HG02840 (cell line): ENCODE data around the gene BTBD18.
"Not testable (repeated sequence)": the region's sequence is repeated elsewhere in the genome, so short reads cannot be mapped to it uniquely, and the experiment has no call there.

Source experiments
- ATAC-seq: cut with Tn5 transposase; IDR thresholded peaks from one replicate; pipeline ENCODE4 v1.9.1; 2021; ENCODE audit warnings: mild to moderate bottlenecking, moderate library complexity, moderate number of reproducible peaks; ENCODE audit not compliant: unreplicated experiment, low FRiP score

BTBD18 gene

DNA sequence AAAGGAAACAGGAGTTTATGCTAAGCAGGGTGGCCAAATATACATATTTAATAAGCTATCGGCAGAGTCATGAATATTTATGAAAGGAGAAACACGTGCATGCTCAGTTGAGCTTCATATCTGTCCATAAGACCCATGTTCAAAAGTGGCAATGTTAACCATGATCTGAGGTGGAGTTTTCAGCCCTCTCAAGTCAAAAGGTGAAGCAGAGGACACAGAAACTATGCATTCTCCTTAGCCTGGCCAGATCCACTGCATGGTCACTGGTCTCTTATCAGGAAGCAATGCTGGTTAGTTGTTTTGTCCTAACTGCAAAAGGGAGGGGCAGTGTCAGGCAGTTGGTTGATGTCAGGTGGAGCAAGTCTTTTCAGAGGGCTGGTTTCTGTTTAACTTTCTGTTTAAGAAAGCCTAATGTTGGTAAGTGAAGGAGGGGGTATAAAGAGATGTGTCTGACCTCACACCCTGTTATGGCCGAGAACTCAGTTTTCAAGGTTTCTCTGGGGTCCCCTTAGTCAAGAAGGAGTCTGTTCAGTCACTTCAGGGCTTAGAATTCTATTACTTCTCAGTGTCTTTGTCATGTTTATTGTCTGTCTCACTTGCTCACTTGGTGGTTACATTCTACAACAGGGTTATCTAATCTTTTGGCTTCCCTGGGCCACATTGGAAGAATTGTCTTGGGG, 15.9 kb downstream of the BTBD18 start:
- ATAC-seq: no peak

DNA sequence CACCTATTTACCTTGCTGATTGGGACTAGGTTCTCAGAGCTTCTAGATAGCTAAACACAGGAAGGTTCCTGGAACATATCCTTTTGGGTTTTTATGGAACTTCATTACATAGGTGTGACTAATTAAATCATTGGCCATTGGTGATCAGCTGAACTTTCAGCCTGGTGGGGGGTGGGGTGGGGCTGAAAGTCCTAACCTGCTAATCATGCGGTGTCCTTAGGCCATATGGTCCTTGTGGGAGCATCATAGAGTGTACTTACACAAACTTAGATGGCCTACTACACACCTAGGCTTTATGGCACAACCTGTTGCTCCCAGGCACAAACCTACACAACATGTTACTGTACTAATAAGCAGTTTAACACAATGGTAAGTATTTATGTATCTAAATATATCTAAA, 19.0 kb downstream of the BTBD18 start:
- no peak for ATAC-seq

DNA sequence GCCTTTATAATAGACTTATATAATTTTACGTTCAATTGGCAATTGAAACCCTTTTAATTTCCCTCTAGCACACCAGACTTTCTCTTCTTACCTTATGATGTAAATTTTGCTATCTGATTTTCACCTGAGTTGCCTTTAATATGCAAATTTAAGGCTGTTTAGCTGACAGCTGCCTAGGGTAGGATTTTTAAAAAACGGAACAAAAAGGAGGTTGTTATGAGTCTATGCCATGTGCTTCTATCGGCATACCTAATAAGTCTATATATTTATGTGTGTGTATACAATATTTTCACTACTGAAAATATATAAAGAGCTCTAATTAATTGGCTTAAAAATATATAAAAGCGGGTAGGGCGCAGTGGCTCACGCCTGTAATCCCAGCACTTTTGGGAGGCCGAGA, 22.1 kb downstream of the BTBD18 start:
- no peak for ATAC-seq

DNA sequence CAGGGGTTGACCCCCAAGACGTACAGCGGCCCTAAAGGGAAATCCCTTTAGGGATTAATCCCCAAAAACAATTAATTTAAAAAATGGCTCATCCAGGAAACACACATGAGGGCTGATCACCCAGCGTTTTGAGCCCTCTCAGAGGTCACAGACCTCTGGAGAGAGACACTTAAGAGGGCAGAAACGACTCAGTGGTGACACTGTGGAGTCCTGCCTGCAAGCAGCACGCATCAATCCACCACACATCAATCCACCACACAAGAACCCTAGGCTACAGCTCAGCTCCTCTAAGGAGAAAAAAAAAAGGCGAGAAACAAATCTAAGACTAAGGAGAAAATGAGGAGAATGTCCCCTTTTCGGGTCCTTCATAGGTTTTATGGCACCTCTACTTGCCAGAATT, 22.8 kb downstream of the BTBD18 start:
- ATAC-seq: no peak

DNA sequence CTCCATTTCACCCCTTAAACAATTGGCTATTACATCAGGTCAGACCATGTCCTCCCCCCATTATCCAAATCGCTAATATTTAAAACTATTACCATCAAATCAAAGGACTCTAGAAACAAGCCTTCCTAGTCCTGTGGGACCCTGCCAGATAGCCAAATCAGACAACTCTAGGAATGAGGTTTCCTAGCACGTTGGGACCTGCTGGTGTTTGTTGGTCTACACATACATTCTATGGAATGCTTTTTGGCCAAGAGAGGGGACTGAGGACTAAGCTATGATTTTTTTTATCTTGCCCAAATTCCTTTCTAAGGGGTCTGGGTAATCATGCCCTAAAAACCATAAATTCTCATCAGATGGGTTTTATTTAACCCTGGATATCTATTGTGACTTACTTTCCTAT, 24.4 kb downstream of the BTBD18 start:
- ATAC-seq: no peak

DNA sequence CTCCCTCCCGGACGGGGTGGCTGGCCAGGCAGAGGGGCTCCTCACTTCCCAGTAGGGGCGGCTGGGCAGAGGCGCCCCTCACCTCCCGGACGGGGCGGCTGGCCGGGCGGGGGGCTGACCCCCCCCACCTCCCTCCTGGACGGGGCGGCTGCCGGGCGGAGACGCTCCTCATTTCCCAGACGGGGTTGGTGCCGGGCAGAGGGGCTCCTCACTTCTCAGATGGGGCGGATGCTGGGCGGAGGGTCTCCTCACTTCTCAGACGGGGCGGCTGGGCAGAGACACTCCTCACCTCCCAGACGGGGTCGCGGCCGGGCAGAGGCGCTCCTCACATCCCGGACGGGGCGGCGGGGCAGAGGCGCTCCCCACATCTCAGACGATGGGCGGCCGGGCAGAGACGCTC, 34.9 kb downstream of the BTBD18 start:
- ATAC-seq: not testable (repeated sequence)

DNA sequence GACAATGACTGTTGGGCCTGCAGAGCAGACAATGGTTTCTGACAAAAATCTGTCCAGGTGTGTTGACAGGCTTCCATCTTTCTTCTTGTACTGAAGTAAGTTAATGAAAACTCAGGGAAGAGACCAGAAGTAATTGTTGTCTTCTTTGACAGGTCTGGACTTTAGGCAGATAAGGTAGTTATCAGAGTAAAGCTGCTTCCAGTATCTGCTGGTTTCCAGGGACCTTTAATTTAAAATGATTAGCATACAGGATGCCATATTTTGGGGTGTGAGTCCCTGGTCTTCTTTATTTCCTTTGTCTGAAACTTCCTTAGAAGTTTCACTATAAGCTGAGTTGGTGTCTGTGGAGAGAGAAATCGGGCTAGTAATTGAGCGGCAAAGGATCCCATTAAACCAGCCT, 37.8 kb downstream of the BTBD18 start:
- ATAC-seq: no peak

DNA sequence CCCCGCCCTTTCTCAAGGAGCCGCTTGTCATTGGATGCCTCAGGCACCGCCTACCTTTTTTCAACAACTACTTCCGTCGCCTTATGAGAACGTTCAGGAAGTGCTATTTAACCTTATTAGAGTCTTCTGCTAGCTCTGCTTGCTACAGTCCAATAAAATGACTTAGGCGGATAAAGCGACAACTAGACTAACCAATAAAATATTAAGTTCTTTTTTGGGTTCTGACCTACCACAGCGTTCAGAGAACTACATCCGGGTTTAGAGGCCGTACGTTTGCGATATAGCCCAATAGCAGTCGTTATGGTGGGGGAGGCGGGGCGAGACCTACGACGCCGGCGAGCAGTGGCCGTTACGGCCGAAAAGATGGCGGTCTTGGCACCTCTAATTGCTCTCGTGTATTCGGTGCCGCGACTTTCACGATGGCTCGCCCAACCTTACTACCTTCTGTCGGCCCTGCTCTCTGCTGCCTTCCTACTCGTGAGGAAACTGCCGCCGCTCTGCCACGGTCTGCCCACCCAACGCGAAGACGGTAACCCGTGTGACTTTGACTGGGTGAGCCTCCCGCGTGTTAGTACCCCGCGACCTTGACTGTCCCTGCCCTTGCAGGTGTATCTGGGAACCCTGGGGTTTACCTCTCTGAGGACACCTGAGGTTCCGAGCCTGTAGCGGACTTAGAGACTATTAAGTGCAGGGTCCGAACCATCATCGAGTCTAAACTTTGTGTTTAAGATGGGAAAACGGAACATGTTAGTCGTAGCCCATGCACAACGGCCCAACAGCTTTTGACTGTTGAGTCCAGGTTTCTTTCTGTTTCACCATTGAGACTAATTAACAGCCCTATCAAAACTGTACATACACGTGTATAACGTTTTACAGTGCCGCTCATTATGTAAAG, 39.1 kb downstream of the BTBD18 start, which contains the start of gene TMX2:
TMX2 (plus strand) TSS at position 338 of the 895 bp plus-strand sequence; CDS start at position 364, 26 bp downstream.
- peak; percentile 96 for ATAC-seq

DNA sequence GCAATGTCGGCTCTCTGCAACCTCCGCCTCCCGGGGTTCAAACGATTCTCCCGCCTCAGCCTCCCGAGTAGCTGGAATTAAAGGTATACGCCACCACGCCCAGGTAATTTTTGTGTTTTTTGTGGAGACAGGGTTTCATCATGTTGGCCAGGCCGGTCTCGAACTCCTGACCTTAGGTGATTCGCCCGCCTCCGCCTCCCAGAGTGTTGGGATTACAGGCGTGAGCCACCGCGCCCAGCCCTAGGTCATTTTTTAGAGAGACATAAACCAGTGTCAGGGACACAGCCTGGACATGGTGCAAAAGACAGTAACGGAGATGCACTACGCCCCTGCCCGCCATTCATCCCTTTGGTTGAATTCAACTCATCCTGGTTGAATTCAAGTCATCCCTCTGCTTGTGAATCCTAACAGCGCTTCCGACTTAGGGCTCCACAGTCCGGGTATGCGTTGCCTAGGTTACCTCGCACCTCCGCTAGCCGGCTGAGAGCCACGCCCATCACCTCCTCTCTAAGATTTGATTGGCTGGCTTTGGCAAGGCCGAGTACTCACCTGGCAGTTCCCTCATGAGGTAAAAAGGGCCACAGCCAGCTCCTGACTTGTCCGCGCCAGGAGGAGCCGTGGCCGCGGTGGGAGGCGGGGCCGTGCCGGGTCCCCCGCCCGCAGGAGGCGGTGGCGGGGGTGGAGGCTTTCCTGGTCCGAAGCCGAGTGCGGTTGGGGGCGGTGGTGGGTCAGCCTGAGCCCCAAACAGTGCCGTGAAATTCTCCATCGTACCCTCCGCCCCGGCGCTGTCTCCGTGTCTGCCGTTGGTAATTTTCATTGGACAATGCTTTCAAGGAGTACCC, 40.0 kb downstream of the BTBD18 start, which contains the start of gene MED19:
MED19 (minus strand) TSS at position 802 of the 842 bp plus-strand sequence; CDS start at position 766, 36 bp downstream.
- peak; percentile 40 for ATAC-seq

DNA sequence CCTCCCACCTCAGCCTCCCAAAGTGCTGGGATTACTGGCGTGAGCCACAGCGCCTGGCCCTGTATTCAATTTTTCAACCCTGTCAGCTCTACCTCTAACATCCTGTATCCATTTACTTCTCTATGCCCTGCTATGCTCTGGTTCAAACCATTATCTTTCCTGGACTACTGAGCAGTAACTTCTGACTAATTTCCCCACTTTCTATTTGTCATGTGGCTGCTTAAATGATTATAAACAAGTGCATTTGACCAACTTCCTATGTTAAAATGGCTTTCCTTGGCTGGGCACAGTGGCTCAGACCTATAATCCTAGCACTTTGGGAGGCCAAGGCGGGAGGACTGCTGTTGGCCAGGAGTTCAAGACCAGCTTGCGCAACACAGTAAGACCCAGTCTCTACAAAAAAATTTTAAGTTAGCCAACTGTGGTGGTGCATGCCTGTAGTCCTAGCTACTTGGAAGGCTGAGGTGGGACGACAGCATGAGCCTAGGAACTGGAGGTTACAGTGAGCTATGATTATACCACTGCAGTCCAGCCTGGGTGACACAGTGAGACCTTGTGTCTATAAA, 41.7 kb downstream of the BTBD18 start:
- ATAC-seq: no peak

DNA sequence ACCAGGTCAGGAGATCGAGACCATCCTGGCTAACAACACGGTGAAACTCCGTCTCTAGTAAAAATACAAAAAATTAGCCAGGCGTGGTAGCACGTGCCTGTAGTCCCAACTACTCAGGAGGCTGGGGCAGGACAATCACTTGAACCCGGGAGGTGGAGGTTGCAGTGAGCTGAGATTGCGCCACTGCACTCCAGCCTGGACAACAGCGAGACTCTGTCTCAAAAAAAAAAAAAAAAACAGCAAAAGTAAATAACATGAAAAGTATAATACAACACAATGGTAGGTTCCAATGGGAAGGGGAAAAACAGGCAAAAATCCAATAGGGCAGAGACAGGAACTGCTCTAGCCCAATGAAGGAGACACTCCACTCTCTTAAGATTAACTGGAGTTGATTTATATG, 46.2 kb downstream of the BTBD18 start:
- ATAC-seq: not testable (repeated sequence)

DNA sequence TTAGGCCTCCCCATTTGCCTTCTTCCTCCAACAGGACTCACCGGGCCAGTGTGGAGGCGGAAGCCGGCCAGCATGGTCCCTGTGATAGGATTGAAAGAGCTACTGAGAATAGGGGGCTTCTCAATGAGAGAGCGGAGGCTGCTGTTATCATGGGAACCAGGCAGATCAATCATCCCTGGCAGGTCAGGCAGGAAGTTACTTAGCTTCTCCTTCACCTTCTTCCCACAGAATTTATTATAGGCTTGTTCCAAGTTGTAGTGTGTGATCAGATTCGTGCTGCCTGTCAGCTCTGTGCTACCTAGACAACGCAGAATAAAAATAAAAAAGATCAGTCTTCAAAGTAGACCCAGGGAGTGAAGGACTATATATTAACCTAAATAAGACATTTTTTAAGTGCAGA, 46.7 kb downstream of the BTBD18 start:
- no peak for ATAC-seq

DNA sequence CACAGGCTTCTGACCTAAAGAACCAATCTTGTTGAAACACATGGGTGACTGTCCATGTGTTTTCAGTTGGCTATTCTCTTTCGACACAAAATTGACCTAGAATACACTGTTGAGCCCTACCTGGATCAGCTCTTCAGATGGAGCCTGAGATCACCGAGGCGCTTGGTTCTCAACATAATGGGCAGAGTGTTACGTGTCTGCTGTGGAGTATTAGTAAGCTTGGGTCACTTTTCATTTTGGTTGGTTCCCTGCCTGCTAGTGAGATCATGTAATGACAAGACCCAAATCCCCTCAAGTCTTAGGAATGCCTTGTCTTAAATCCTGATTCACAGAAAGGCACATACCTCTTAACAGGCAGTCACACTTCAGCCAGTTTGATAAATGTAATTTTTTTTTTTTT, 48.3 kb downstream of the BTBD18 start:
- ATAC-seq: no peak

DNA sequence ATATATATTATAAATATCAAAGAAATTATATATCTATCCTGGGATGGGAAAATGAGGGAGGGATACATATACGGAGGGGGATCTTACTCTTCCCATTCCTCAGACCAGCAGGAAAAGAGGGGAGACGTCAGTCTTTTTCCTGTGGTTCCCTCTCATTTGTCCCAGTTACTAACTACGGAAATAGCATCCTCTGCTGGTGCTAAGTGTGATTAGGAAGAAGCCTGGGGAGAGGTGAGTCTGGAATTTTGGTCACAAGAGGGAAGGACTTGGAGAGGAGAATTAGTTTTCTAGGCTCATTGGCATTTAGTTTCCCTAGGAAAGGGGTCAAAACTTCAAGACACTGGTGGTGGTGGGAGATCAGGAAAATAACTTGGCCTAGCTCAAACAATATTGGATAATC, 51.2 kb downstream of the BTBD18 start:
- ATAC-seq: no peak

DNA sequence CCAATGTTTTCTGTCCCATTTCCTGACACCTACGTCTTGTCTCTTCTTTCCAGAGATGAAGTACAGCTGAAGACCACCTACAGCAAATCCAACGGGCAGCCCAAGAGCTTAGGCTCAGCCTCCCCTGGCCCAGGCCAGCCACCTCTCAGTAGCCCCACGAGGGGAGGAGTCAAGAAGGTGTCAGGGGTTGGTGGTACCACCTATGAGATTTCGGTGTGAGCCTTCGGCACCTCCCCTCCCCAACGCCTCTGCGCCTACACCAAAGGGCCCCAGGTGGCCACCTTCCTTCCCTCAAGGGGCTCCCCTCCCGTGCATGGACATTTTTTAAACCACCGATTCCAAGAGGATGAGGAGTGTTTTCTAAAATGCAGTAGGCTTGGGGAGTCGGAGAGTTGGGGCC, 51.8 kb downstream of the BTBD18 start:
- ATAC-seq: no peak

DNA sequence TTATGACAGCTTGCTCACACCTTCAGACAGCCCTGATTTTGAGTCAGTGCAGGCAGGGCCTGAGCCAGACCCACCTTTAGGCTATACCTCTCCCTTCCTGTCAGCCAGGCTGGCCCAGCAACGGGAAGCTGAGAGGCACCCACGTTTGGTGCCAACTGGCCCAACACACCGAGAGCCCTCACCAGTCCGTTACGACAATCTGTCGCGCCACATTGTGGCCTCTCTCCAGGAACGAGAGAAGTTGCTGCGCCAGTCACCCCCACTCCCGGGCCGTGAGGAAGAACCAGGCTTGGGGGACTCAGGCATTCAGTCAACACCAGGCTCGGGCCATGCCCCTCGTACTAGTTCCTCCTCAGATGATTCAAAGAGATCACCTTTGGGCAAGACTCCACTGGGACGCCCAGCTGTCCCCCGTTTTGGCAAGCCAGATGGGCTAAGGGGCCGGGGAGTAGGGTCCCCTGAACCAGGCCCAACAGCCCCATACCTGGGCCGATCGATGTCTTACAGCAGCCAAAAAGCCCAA, 52.7 kb downstream of the BTBD18 start:
- no peak for ATAC-seq
